ENCODE data around the gene SLC6A13. TPM values are rescaled to one million over a fixed set of nuclear protein-coding genes. Genes with fewer than 3 reads are reported as not detected.

SLC6A13 gene
- total and polyA plus RNA-seq, 2 donors (not counting 3 experiments of a cell fraction or from before 2014, with no cell fraction given) = 0.14 TPM; not detected in 1

DNA sequence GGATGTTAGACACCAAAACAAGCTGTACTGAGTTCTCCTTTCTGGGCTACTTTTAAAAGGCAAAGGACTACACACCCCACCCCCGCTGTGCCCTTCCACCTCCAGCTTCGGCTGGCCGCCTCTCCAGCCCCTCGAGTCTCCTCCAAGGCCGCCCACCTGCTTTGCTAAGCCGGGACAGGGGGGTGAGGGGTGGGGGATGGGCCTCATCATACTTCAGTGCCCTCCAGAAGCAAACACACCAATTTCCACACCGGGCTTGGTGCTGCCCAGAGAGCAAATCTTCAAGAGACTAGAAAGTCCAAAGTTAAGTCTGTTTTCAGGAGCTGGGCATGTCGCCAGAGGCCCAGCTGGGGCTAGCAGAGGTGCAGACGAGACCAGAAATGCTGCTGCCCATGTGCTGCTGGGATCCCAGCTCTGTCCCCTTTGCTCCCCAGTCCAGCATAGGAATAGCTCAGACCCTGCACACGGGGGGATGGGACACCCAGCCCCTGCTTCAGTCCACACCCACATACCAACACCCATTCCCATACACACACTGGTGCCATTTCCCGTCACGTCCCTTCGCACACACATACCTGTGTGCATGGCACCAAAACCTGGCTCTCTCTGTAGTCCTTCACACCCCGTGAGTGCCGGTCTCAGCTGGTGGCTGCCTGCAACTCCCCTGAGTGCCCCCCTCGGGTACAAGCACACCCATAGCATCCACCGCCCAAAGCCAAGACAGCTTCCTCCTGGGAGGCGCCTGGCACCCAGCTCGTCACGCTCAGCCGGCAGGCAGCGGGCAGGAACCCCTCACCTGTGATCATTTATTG, 49.7 kb downstream of the SLC6A13 start:
- CTCF ChIA-PET = interaction anchor here (0.9 to 1.1 kb wide), 2 partner anchors 10 to 41 kb away, joined by 4 read pairs; no protein-coding TSS in a partner anchor
- no TSS peak for BruUV-seq (replicated peaks)

More for the DNA sequence above, 49.7 kb downstream of the SLC6A13 start:
- Histone ChIP-seq H3K27ac (ENCODE audit: insufficient read depth, low read depth, low read length) (no peak overlapping the region), H3K27me3 (ENCODE audit: control insufficient read depth in 2 of 2, insufficient read depth in 2 of 2, low read length in 2 of 2) (no peaks in the 10 kb centered on the region), H3K9me3 (replicated peaks; ENCODE audit: control insufficient read depth, insufficient read depth, low read length) (no peaks in the 10 kb centered on the region), H3K4me3 (replicated peaks in 1 of 3; ENCODE audit: insufficient read depth in 1 of 3, low read depth in 1 of 3, low read length in 3 of 3) (no peak overlapping the region), H3K4me1 (ENCODE audit: control insufficient read depth, extremely low read depth, insufficient read depth, low read length) (no peaks in the 10 kb centered on the region), H3K4me2 (ENCODE audit: insufficient read depth, low read length) (no peak overlapping the region), H4K20me1 (replicated peaks; ENCODE audit: control insufficient read depth, extremely low read depth, insufficient read depth, low read length) (no peaks in the 10 kb centered on the region), H3K9ac (replicated peaks; ENCODE audit: extremely low read depth, insufficient read depth, low read length) (no peak overlapping the region), H2AFZ (ENCODE audit: low read depth, low read length) (no peak overlapping the region), H3K79me2 (ENCODE audit: control insufficient read depth, insufficient read depth, low read length) (no peaks in the 10 kb centered on the region), H3K9me1 (replicated peaks; ENCODE audit: control insufficient read depth, extremely low read depth, insufficient read depth, low read length) (no peaks in the 10 kb centered on the region), H3K36me3 (ENCODE audit: control insufficient read depth in 2 of 2, extremely low read depth in 1 of 2, insufficient read depth in 2 of 2, low read length in 2 of 2) (no peaks in the 10 kb centered on the region)
- dilution Hi-C loops (cut with MboI; ENCODE audit: extremely low pct_ligation_motif_present, low sequenced_read_pairs) = no loop called here
- DNase-seq (ENCODE audit: low read depth, low spot score) (no peak), FAIRE-seq (no peak)
- TF ChIP-seq, protein P1, sequence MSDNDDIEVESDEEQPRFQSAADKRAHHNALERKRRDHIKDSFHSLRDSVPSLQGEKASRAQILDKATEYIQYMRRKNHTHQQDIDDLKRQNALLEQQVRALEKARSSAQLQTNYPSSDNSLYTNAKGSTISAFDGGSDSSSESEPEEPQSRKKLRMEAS (IDR thresholded peaks at IDR 0.05; ENCODE audit: insufficient read depth, insufficient read length) = no peak
- TF ChIP-seq POLR2AphosphoS5 (IDR thresholded peaks at IDR 0.05; ENCODE audit: insufficient read depth, low read depth, low read length) (no peak), POLR2A (IDR thresholded peaks at IDR 0.05; ENCODE audit: low read depth, low read length) (no peak), FOS (IDR thresholded peaks at IDR 0.05; ENCODE audit: borderline replicate concordance, insufficient read depth, low read length) (no peak), EZH2 (IDR thresholded peaks at IDR 0.05; ENCODE audit: borderline replicate concordance, low read depth, low read length, severe bottlenecking) (no peak), MYC (IDR thresholded peaks at IDR 0.05; ENCODE audit: low read depth, low read length) (no peak), JUN (IDR thresholded peaks at IDR 0.05; ENCODE audit: borderline replicate concordance, insufficient read depth, insufficient read length, low read depth) (no peak), GATA2 (IDR thresholded peaks at IDR 0.05; ENCODE audit: insufficient read depth, insufficient read length, low read depth, low read length) (no peak)
- TF ChIP-seq, protein P2, sequence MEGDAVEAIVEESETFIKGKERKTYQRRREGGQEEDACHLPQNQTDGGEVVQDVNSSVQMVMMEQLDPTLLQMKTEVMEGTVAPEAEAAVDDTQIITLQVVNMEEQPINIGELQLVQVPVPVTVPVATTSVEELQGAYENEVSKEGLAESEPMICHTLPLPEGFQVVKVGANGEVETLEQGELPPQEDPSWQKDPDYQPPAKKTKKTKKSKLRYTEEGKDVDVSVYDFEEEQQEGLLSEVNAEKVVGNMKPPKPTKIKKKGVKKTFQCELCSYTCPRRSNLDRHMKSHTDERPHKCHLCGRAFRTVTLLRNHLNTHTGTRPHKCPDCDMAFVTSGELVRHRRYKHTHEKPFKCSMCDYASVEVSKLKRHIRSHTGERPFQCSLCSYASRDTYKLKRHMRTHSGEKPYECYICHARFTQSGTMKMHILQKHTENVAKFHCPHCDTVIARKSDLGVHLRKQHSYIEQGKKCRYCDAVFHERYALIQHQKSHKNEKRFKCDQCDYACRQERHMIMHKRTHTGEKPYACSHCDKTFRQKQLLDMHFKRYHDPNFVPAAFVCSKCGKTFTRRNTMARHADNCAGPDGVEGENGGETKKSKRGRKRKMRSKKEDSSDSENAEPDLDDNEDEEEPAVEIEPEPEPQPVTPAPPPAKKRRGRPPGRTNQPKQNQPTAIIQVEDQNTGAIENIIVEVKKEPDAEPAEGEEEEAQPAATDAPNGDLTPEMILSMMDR (IDR thresholded peaks at IDR 0.05; ENCODE audit: extremely low read depth in 1 of 2, insufficient read depth in 1 of 2, low read depth in 1 of 2, low read length in 2 of 2) = no peak
- POLR2A ChIA-PET = no interaction called here
- intact Hi-C loops (cut with micrococcal nuclease) = no loop called here

Measured in endothelial cell of umbilical vein (primary cell).